ENCODE data around the gene USF2.

The USF2 gene

GRCh38 chr19:35297922-35298321 lies 29.2 kb downstream of the USF2 start:
- H3K36me3 ChIP-seq (ENCODE audit: control insufficient read depth, insufficient read depth, low read length) = no peaks in the 10 kb centered on the region
- H3K4me3 ChIP-seq (ENCODE audit: low read depth, low read length) = no peak overlapping the region
- no peaks in the 10 kb centered on the region for H3K27me3 ChIP-seq (ENCODE audit: control insufficient read depth, insufficient read depth, low read length)
- H3K27ac ChIP-seq (ENCODE audit: low read depth, low read length) = no peak overlapping the region
- H3K4me1 ChIP-seq (ENCODE audit: control insufficient read depth, insufficient read depth, low read length) = peaks cover 21% of the 10 kb centered on the region
- H3K9ac ChIP-seq (ENCODE audit: low read length) = no peak overlapping the region
- H3K9me3 ChIP-seq (ENCODE audit: control insufficient read depth, insufficient read depth, low read depth, low read length) = no peaks in the 10 kb centered on the region

GRCh38 chr19:35298561-35298972 lies 29.8 kb downstream of the USF2 start:
- Histone ChIP-seq H3K4me1 (ENCODE audit: control insufficient read depth, insufficient read depth, low read length) (peaks cover 14% of the 10 kb centered on the region), H3K9me3 (ENCODE audit: control insufficient read depth, insufficient read depth, low read depth, low read length) (no peaks in the 10 kb centered on the region), H3K27ac (ENCODE audit: low read depth, low read length) (no peak overlapping the region), H3K27me3 (ENCODE audit: control insufficient read depth, insufficient read depth, low read length) (no peaks in the 10 kb centered on the region), H3K4me3 (ENCODE audit: low read depth, low read length) (no peak overlapping the region), H3K9ac (ENCODE audit: low read length) (no peak overlapping the region), H3K36me3 (ENCODE audit: control insufficient read depth, insufficient read depth, low read length) (no peaks in the 10 kb centered on the region)

- Histone ChIP-seq H3K9me3 (ENCODE audit: control insufficient read depth, insufficient read depth, low read depth, low read length) (no peaks in the 10 kb centered on the region), H3K4me1 (ENCODE audit: control insufficient read depth, insufficient read depth, low read length) (peaks cover 12% of the 10 kb centered on the region), H3K36me3 (ENCODE audit: control insufficient read depth, insufficient read depth, low read length) (no peaks in the 10 kb centered on the region), H3K27me3 (ENCODE audit: control insufficient read depth, insufficient read depth, low read length) (no peaks in the 10 kb centered on the region), H3K27ac (ENCODE audit: low read depth, low read length) (no peak overlapping the region), H3K9ac (ENCODE audit: low read length) (no peak overlapping the region), H3K4me3 (ENCODE audit: low read depth, low read length) (peak overlapping the region; percentile 43)
Observed at GRCh38 chr19:35299523-35300338, 31.0 kb downstream of the USF2 start.

- H3K27ac ChIP-seq (ENCODE audit: low read depth, low read length) = no peak overlapping the region
- H3K27me3 ChIP-seq (ENCODE audit: control insufficient read depth, insufficient read depth, low read length) = no peaks in the 10 kb centered on the region
- no peaks in the 10 kb centered on the region for H3K36me3 ChIP-seq (ENCODE audit: control insufficient read depth, insufficient read depth, low read length)
- H3K4me1 ChIP-seq (ENCODE audit: control insufficient read depth, insufficient read depth, low read length) = peaks cover 12% of the 10 kb centered on the region
- peak overlapping the region; percentile 43 for H3K4me3 ChIP-seq (ENCODE audit: low read depth, low read length)
- H3K9me3 ChIP-seq (ENCODE audit: control insufficient read depth, insufficient read depth, low read depth, low read length) = no peaks in the 10 kb centered on the region
- H3K9ac ChIP-seq (ENCODE audit: low read length) = no peak overlapping the region
Observed at GRCh38 chr19:35300339-35300649, 31.5 kb downstream of the USF2 start.

- Histone ChIP-seq H3K4me1 (ENCODE audit: control insufficient read depth, insufficient read depth, low read length) (peaks cover 9% of the 10 kb centered on the region; the same call in 1 of the 2 replicates), H3K36me3 (ENCODE audit: control insufficient read depth, insufficient read depth, low read length) (no peaks in the 10 kb centered on the region), H3K9ac (ENCODE audit: low read length) (no peak overlapping the region), H3K27ac (ENCODE audit: low read depth, low read length) (no peak overlapping the region), H3K9me3 (ENCODE audit: control insufficient read depth, insufficient read depth, low read depth, low read length) (no peaks in the 10 kb centered on the region), H3K4me3 (ENCODE audit: low read depth, low read length) (no peak overlapping the region), H3K27me3 (ENCODE audit: control insufficient read depth, insufficient read depth, low read length) (no peaks in the 10 kb centered on the region)
Observed at GRCh38 chr19:35301961-35302360, 33.2 kb downstream of the USF2 start.

GRCh38 chr19:35302446-35302845 lies 33.7 kb downstream of the USF2 start:
- H3K9me3 ChIP-seq (ENCODE audit: control insufficient read depth, insufficient read depth, low read depth, low read length) = no peaks in the 10 kb centered on the region
- H3K27ac ChIP-seq (ENCODE audit: low read depth, low read length) = no peak overlapping the region
- H3K4me3 ChIP-seq (ENCODE audit: low read depth, low read length) = no peak overlapping the region
- H3K4me1 ChIP-seq (ENCODE audit: control insufficient read depth, insufficient read depth, low read length) = peaks cover 9% of the 10 kb centered on the region; the same call in 1 of the 2 replicates
- H3K36me3 ChIP-seq (ENCODE audit: control insufficient read depth, insufficient read depth, low read length) = no peaks in the 10 kb centered on the region
- no peak overlapping the region for H3K9ac ChIP-seq (ENCODE audit: low read length)
- H3K27me3 ChIP-seq (ENCODE audit: control insufficient read depth, insufficient read depth, low read length) = no peaks in the 10 kb centered on the region

- Histone ChIP-seq H3K4me3 (ENCODE audit: low read depth, low read length) (no peak overlapping the region), H3K9ac (ENCODE audit: low read length) (no peak overlapping the region), H3K27me3 (ENCODE audit: control insufficient read depth, insufficient read depth, low read length) (no peaks in the 10 kb centered on the region), H3K9me3 (ENCODE audit: control insufficient read depth, insufficient read depth, low read depth, low read length) (no peaks in the 10 kb centered on the region), H3K4me1 (ENCODE audit: control insufficient read depth, insufficient read depth, low read length) (peaks cover 9% of the 10 kb centered on the region; the same call in 1 of the 2 replicates), H3K36me3 (ENCODE audit: control insufficient read depth, insufficient read depth, low read length) (no peaks in the 10 kb centered on the region), H3K27ac (ENCODE audit: low read depth, low read length) (no peak overlapping the region)
Observed at GRCh38 chr19:35303357-35303915, 34.7 kb downstream of the USF2 start.

- Histone ChIP-seq H3K27me3 (ENCODE audit: control insufficient read depth, insufficient read depth, low read length) (no peaks in the 10 kb centered on the region), H3K9me3 (ENCODE audit: control insufficient read depth, insufficient read depth, low read depth, low read length) (no peaks in the 10 kb centered on the region), H3K36me3 (ENCODE audit: control insufficient read depth, insufficient read depth, low read length) (no peaks in the 10 kb centered on the region), H3K27ac (ENCODE audit: low read depth, low read length) (no peak overlapping the region), H3K9ac (ENCODE audit: low read length) (no peak overlapping the region), H3K4me3 (ENCODE audit: low read depth, low read length) (no peak overlapping the region), H3K4me1 (ENCODE audit: control insufficient read depth, insufficient read depth, low read length) (peaks cover 9% of the 10 kb centered on the region; the same call in 1 of the 2 replicates)
Observed at GRCh38 chr19:35304036-35304435, 35.3 kb downstream of the USF2 start.

- H3K27ac ChIP-seq (ENCODE audit: low read depth, low read length) = no peak overlapping the region
- peaks cover 6% of the 10 kb centered on the region; the same call in 1 of the 2 replicates for H3K4me1 ChIP-seq (ENCODE audit: control insufficient read depth, insufficient read depth, low read length)
- no peaks in the 10 kb centered on the region for H3K36me3 ChIP-seq (ENCODE audit: control insufficient read depth, insufficient read depth, low read length)
- H3K4me3 ChIP-seq (ENCODE audit: low read depth, low read length) = no peak overlapping the region
- no peak overlapping the region for H3K9ac ChIP-seq (ENCODE audit: low read length)
- no peaks in the 10 kb centered on the region for H3K9me3 ChIP-seq (ENCODE audit: control insufficient read depth, insufficient read depth, low read depth, low read length)
- H3K27me3 ChIP-seq (ENCODE audit: control insufficient read depth, insufficient read depth, low read length) = no peaks in the 10 kb centered on the region
Observed at GRCh38 chr19:35305181-35305580, 36.4 kb downstream of the USF2 start.

- Histone ChIP-seq H3K9ac (ENCODE audit: low read length) (no peak overlapping the region), H3K36me3 (ENCODE audit: control insufficient read depth, insufficient read depth, low read length) (no peaks in the 10 kb centered on the region), H3K27me3 (ENCODE audit: control insufficient read depth, insufficient read depth, low read length) (no peaks in the 10 kb centered on the region), H3K4me3 (ENCODE audit: low read depth, low read length) (no peak overlapping the region), H3K9me3 (ENCODE audit: control insufficient read depth, insufficient read depth, low read depth, low read length) (no peaks in the 10 kb centered on the region), H3K27ac (ENCODE audit: low read depth, low read length) (no peak overlapping the region), H3K4me1 (ENCODE audit: control insufficient read depth, insufficient read depth, low read length) (peaks cover 5% of the 10 kb centered on the region; the same call in 1 of the 2 replicates)
Observed at GRCh38 chr19:35306473-35307246, 37.9 kb downstream of the USF2 start.

- Histone ChIP-seq H3K9ac (ENCODE audit: low read length) (no peak overlapping the region), H3K4me1 (ENCODE audit: control insufficient read depth, insufficient read depth, low read length) (peaks cover 5% of the 10 kb centered on the region; the same call in 1 of the 2 replicates), H3K27ac (ENCODE audit: low read depth, low read length) (no peak overlapping the region), H3K9me3 (ENCODE audit: control insufficient read depth, insufficient read depth, low read depth, low read length) (no peaks in the 10 kb centered on the region), H3K36me3 (ENCODE audit: control insufficient read depth, insufficient read depth, low read length) (no peaks in the 10 kb centered on the region), H3K27me3 (ENCODE audit: control insufficient read depth, insufficient read depth, low read length) (no peaks in the 10 kb centered on the region), H3K4me3 (ENCODE audit: low read depth, low read length) (no peak overlapping the region)
Observed at GRCh38 chr19:35307931-35308330, 39.2 kb downstream of the USF2 start.
